Fibroblast of mammary gland (primary cell): ENCODE measurements around the gene GALM.
"Not testable (repeated sequence)": the region's sequence is repeated elsewhere in the genome, so short reads cannot be mapped to it uniquely, and the experiment has no call there.

ENCODE experiments used
- DNase-seq: peaks from one replicate; pipeline ENCODE4 v3.0.0-alpha.2; 2010; ENCODE audit warnings: low read depth
- H3K4me3 ChIP-seq: 2 replicates; pipeline ENCODE4 v1.5.1; 2011; ENCODE audit warnings: low read depth, mild to moderate bottlenecking, low read length, moderate library complexity; ENCODE audit not compliant: control insufficient read depth
- TF ChIP-seq, protein P1 (sequence below): conservative IDR thresholded peaks from 2 replicates; pipeline ENCODE4 v1.5.1; 2011; ENCODE audit warnings: low read depth, low read length, inconsistent platforms; ENCODE audit not compliant: control insufficient read depth, insufficient read depth

GALM gene

DNA sequence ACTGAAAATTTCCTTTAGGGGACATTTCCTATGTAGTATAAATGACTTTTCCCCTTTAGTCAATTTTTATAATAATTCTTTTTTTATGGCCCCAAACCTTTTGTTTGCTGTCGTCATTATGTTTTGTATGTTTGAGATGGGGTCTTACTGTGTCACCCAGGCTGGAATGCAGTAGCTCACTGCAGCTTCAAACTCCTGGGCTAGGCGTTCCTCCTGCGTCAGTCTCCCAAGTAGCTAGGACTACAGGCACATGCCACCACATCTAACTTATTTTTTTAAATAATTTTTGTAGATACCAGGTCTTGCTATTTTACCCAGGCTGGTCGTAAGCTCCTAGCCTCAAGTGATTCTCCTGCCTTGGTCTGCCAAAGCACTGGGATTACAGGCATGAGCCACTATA is 30.8 kb upstream of the GALM start:
- H3K4me3 ChIP-seq = no peak overlapping the region
- DNase-seq = no peak
- TF ChIP-seq, protein P1, sequence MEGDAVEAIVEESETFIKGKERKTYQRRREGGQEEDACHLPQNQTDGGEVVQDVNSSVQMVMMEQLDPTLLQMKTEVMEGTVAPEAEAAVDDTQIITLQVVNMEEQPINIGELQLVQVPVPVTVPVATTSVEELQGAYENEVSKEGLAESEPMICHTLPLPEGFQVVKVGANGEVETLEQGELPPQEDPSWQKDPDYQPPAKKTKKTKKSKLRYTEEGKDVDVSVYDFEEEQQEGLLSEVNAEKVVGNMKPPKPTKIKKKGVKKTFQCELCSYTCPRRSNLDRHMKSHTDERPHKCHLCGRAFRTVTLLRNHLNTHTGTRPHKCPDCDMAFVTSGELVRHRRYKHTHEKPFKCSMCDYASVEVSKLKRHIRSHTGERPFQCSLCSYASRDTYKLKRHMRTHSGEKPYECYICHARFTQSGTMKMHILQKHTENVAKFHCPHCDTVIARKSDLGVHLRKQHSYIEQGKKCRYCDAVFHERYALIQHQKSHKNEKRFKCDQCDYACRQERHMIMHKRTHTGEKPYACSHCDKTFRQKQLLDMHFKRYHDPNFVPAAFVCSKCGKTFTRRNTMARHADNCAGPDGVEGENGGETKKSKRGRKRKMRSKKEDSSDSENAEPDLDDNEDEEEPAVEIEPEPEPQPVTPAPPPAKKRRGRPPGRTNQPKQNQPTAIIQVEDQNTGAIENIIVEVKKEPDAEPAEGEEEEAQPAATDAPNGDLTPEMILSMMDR = no peak

DNA sequence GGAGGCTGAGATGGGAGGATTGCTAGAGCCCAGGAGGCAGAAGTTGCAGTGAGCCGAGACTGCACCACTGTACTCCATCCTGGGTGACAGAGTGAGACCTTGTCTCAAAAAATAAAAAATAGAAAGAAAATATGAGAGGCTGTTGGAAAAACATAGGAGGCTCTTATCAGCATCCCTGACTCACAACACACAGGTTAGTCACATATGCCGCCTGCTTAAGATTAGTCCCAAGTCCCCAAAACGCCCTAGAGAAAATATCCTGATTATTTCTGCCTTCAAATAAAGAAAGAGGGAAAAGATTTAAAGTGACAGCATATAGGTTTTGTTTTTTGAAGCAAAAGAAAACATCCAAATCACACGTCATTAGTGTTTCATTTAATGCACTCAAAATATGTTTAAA is 29.8 kb upstream of the GALM start:
- H3K4me3 ChIP-seq = no peak overlapping the region
- DNase-seq = no peak
- TF ChIP-seq, protein P1 = no peak

DNA sequence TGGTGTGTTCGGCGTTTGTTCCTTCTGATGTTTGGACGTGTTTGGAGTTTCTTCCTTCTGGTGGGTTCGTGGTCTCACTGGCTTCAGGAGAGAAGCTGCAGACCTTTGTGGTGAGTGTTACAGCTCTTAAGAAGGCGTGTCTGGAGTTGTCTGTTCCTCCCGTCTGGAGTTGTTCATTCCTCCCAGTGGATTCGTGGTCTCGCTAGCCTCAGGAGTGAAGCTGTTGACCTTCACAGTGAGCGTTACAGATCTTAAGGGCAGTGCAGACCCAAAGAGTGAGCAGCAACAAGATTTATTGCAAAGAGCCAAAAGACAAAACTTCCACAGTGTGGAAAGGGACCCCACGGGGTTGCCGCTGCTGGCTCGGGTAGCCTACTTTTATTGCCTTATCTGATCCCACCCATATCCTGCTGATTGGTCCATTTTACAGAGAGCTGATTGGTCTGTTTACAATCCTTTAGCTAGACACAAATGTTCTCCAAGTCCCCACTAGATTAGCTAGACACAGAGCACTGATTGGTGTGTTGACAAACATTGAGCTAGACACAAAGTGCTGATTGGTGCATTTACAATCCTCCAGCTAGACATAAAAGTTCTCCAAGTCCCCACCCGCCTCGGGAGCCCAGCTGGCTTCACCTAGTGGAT is 23.4 kb upstream of the GALM start:
- H3K4me3 ChIP-seq = not testable (repeated sequence)

DNA sequence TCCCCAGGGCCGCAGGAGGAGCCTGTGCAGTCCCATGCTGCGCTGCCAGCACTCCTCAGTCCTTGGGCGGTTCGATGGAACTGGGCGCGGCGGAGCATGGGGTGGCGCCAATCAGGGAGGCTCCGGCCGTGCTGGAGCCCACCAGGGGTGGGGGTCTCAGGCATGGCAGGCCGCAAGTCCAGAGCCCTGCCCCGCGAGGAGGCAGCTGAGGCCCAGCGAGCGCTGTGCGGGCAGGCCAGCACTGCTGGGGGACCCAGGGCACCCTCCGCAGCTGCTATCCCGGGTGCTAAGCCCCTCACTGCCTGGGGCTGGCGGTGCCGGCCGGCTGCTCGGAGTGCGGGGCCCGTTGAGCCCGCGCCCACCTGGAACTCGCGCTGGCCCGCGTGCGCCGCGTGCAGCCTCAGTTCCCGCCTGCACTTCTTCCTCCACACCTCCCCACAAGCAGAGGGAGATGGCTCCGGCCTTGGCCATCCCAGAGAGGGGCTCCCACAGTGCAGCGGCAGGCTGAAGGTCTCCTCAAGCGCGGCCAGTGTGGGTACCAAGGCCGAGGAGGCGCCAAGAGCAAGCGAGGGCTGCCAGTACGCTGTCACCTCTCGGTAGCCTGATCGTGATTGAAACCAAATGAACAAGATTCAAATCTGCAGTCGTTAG is 22.8 kb upstream of the GALM start:
- DNase-seq = no peak
- TF ChIP-seq, protein P1 = no peak
- H3K4me3 ChIP-seq = no peak overlapping the region

More for the DNA sequence above, 23.4 kb upstream of the GALM start:
- not testable (repeated sequence) for DNase-seq

DNA sequence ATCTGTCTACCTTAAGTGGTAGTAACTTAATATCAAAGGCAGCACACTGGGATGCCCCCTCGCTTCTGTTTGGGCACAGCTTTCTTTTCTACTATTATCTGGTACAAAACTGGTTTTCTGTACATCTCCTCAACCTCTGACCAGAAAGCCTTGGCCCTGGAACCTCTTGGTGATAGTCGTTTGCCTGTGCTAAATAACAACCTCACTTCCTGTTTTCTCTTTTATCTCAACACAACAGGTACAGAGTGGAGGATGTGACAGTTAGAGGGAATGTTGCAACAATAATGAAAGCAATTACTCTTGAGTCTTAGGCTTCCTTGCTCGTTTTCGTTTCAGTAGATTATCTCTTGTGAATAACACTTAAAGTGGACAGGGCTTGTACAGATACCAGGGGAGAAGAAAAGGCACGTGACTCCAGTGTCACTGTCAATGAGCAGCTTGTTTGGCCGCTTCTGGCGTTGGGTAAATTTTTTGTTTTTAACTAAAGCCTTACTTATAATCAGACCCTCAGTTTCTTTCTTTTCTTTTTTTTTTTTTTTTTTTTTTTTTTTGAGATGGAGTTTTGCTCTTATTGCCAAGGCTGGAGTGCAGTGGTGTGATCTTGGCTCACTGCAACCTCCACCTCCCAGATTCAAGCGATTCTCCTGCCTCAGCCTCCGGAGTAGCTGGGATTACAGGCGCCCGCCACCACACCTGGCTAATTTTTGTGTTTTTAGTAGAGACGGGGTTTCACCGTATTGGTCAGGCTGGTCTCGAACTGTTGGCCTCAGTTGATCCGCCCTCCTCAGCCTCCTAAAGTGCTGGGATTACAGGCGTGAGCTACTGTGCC is 22.0 kb upstream of the GALM start:
- H3K4me3 ChIP-seq, DNase-seq: not testable (repeated sequence)

DNA sequence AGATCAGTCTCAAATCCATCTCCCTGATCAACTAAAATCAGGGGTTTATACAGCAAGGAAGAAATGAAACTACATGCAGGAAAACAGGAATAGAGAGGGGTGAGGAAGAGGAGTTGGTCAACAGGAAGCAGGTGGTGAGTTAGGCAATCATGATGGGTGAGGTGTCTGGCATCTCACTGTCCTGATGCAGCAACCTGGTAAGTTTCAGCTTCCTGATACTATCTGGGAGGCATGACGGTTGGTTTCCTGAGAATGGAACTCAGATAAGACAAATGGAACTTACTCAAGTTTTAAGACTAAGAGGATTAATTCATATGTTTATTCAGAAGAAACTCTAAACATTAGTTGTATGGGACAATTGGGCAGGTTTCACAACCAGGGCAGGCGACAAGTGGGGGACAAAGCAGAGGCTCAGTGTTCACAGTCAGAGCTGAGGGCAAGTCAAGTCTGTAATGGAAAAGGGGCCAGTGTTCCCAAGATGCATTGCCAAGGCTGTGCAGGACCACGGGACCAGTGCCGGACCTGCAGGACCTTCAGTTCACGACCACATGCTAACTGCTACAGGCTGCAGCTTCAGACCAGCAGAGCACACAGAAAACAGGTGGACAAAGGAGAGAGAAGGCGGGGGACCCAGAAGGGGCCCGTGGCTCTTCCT is 17.7 kb upstream of the GALM start:
- no peak for DNase-seq

DNA sequence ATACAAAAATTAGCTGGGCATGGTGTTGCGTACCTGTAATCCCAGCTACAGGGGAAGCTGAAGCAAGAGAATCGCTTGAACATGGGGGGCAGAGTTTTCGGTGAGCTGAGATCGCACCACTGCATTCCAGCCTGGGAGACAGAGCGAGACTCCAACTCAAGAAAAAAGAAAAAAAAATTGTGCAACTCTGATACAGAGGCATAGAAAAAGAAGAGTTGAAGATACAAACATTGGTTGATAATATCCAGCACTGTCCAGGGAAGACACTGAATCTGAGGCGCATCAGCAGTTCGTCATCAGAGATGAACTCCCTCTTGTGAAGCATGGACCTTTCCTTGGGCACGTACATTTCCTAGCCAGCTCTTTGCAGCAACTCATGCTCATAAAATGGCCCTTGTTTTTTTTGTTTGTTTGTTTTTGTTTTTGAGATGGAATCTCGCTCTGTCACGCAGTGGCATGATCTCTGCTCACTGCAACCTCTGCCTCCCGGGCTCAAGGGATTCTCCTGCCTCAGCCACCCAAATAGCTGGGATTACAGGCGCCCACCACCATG is 16.7 kb upstream of the GALM start:
- no peak overlapping the region for H3K4me3 ChIP-seq
- no peak for DNase-seq
- TF ChIP-seq, protein P1 = no peak

More for the DNA sequence above, 17.7 kb upstream of the GALM start:
- H3K4me3 ChIP-seq = no peak overlapping the region
- TF ChIP-seq, protein P1 = no peak
